ENCODE data around the gene LDLRAD3.

Gene LDLRAD3

GRCh38 chr11:36107547-36107946, 163.7 kb downstream of the LDLRAD3 start:
- no peak for TF ChIP-seq RAD21 (IDR thresholded peaks at IDR 0.05; ENCODE audit: low read depth)
- TF ChIP-seq CEBPB (IDR thresholded peaks at IDR 0.05), result no peak
- TF ChIP-seq EGR1 (IDR thresholded peaks at IDR 0.05), result no peak
- TF ChIP-seq REST (IDR thresholded peaks at IDR 0.05; ENCODE audit: low read depth), result no peak
- no peak for TF ChIP-seq NFIC (IDR thresholded peaks at IDR 0.05)
- TF ChIP-seq MAX (IDR thresholded peaks at IDR 0.05), result no peak
- TF ChIP-seq, protein P1, sequence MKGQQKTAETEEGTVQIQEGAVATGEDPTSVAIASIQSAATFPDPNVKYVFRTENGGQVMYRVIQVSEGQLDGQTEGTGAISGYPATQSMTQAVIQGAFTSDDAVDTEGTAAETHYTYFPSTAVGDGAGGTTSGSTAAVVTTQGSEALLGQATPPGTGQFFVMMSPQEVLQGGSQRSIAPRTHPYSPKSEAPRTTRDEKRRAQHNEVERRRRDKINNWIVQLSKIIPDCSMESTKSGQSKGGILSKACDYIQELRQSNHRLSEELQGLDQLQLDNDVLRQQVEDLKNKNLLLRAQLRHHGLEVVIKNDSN (IDR thresholded peaks at IDR 0.05), result no peak
- TF ChIP-seq TCF12 (IDR thresholded peaks at IDR 0.05; ENCODE audit: low read depth), result no peak
- TF ChIP-seq FOXM1 (IDR thresholded peaks at IDR 0.05; ENCODE audit: borderline replicate concordance, low read depth), result no peak
- no peak for TF ChIP-seq EP300 (IDR thresholded peaks at IDR 0.05; ENCODE audit: borderline replicate concordance)
- TF ChIP-seq YY1 (IDR thresholded peaks at IDR 0.05; ENCODE audit: low read depth), result no peak
- TF ChIP-seq TEAD4 (IDR thresholded peaks at IDR 0.05), result no peak
- no peak for TF ChIP-seq ZBTB7A (IDR thresholded peaks at IDR 0.05; ENCODE audit: low read depth)
- no peak for TF ChIP-seq TAF1 (IDR thresholded peaks at IDR 0.05; ENCODE audit: low read depth)

DNA sequence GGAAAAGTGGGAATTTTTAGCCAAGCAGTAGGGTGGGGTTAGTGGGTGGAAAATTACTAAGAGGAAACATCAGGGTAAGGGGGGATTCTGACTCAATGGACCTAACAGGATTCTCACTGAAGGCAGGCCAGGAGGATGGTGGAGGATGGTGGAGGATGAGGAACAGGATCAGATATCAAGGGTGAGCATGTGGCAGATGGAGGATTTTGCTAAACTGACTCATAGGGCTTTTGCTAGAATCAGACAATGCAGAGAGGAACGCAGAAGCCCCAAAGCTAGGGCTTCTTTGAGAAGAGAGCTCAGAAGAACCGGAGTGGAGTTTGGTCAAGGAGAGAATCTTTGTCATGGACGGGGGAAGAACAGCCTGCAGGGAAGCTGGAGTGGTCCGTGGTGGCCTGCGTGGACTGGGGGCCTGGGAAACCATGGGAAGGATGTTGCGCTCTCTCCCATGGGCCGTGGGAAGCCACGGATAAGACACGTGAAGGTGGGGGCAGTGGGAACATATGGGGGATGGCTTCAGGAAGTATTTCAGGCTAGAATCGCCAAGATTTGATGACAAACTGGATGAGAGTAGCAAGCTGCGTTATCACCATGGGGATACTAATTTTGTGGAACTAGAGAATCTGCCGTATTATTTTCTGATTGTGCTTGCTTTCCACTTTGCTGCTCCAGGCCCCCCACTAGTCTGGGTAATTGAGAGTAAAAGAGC, 165.2 kb downstream of the LDLRAD3 start:
- no peak for TF ChIP-seq NFIC (IDR thresholded peaks at IDR 0.05)
- no peak for TF ChIP-seq TAF1 (IDR thresholded peaks at IDR 0.05; ENCODE audit: low read depth)
- no peak for TF ChIP-seq EGR1 (IDR thresholded peaks at IDR 0.05)
- no peak for TF ChIP-seq MAX (IDR thresholded peaks at IDR 0.05)
- TF ChIP-seq REST (IDR thresholded peaks at IDR 0.05; ENCODE audit: low read depth), result no peak
- no peak for TF ChIP-seq TCF12 (IDR thresholded peaks at IDR 0.05; ENCODE audit: low read depth)
- no peak for TF ChIP-seq RAD21 (IDR thresholded peaks at IDR 0.05; ENCODE audit: low read depth)
- TF ChIP-seq, protein P1 (IDR thresholded peaks at IDR 0.05), result no peak
- no peak for TF ChIP-seq YY1 (IDR thresholded peaks at IDR 0.05; ENCODE audit: low read depth)
- no peak for TF ChIP-seq CREB1 (IDR thresholded peaks at IDR 0.05; ENCODE audit: low read depth)
- no peak for TF ChIP-seq CEBPB (IDR thresholded peaks at IDR 0.05)

- TF ChIP-seq CEBPB (IDR thresholded peaks at IDR 0.05), result no peak
- TF ChIP-seq REST (IDR thresholded peaks at IDR 0.05; ENCODE audit: low read depth), result no peak
- TF ChIP-seq MAX (IDR thresholded peaks at IDR 0.05), result no peak
- TF ChIP-seq TEAD4 (IDR thresholded peaks at IDR 0.05), result no peak
- no peak for TF ChIP-seq RAD21 (IDR thresholded peaks at IDR 0.05; ENCODE audit: low read depth)
- TF ChIP-seq EGR1 (IDR thresholded peaks at IDR 0.05), result no peak
- no peak for TF ChIP-seq TCF12 (IDR thresholded peaks at IDR 0.05; ENCODE audit: low read depth)
- TF ChIP-seq, protein P1 (IDR thresholded peaks at IDR 0.05), result no peak
- no peak for TF ChIP-seq TAF1 (IDR thresholded peaks at IDR 0.05; ENCODE audit: low read depth)
- TF ChIP-seq ZBTB7A (IDR thresholded peaks at IDR 0.05; ENCODE audit: low read depth), result no peak
- TF ChIP-seq FOXM1 (IDR thresholded peaks at IDR 0.05; ENCODE audit: borderline replicate concordance, low read depth), result no peak
- TF ChIP-seq CREB1 (IDR thresholded peaks at IDR 0.05; ENCODE audit: low read depth), result no peak
- no peak for TF ChIP-seq EP300 (IDR thresholded peaks at IDR 0.05; ENCODE audit: borderline replicate concordance)
Observed at GRCh38 chr11:36109590-36109849, 165.7 kb downstream of the LDLRAD3 start.
